ENCODE results near the gene HRH4. TPM values are rescaled to one million over a fixed set of nuclear protein-coding genes. Genes with fewer than 3 reads are reported as not detected.

HRH4 gene
- total RNA-seq, 1 donor from 2014 or later = 0.24 TPM

DNA sequence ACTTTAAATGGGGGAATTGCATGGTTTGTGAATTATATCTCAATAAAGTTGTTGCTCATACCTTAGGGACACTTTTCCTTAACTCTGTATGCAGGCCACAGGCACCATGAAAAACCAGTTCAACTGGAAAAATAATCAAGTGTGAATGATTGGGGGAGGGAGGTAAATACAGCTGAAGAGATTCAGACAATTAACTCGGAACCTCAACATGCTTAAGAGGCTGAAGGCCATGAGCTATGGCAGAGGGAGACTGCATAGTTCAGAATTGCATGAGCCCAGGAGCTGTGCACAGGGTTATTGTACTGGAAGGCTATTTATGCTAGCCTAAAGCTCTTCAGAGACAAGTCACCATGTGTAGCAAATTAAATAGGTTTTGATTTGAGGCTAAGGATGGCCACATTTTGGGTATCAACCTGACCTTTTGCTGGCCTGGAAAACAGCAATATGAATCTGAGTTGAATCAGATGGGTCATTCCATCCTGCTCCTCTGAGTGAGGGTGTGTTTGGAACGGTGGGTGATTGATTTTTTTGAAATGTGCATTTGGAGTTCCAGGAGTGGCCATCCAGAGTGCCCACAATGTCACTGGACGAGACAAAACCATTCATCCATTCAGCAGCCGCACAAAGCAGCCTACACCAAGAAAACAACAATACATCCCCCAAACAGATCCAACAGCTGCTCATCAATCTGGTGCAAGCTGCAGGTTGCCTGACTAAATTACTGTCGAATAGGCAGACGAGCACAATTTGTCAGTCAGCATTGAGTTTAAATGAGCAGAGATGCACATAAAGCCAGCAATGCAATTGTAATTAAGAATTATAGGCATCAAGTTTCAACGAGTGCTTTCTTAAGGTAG is 42.5 kb downstream of the HRH4 start:
- Mint-ChIP-seq H3K9me3 (peaks cover 13% of the 10 kb centered on the region), H3K27ac (no peak overlapping the region), H3K4me1 (ENCODE audit: unreplicated experiment) (peaks cover 9% of the 10 kb centered on the region), H3K36me3 (no peaks in the 10 kb centered on the region), H3K4me3 (no peak overlapping the region), H3K27me3 (no peaks in the 10 kb centered on the region)
- TF ChIP-seq CTCF (conservative IDR thresholded peaks at IDR 0.05) = no peak
- DNase-seq (ENCODE audit: extremely low spot score, unreplicated experiment) = no peak

DNA sequence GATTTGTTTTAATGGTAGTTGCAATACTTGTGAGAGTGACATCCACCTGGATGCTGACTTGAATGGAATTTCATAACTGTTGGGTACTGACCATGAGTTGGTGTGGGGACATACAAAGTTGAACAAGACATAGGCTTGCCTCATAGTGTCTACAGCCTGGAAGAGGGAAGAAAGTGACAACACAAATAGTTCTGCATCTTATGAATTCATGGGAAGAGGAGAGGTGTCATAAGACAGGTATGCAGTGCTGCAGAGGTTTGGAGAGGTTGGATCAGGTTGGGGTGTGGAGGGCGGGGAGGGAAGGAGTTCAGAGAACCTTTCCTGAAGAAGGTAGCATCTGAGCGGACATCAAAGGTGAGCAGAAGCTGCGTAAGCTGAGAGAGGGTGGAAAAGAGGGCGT is 44.0 kb downstream of the HRH4 start:
- H3K9me3 Mint-ChIP-seq = peaks cover 13% of the 10 kb centered on the region

GRCh38 chr18:24506175-24506574 is 45.7 kb downstream of the HRH4 start:
- Mint-ChIP-seq H3K27ac (no peak overlapping the region), H3K36me3 (no peaks in the 10 kb centered on the region), H3K4me3 (no peak overlapping the region), H3K27me3 (no peaks in the 10 kb centered on the region), H3K4me1 (ENCODE audit: unreplicated experiment) (peaks cover 9% of the 10 kb centered on the region), H3K9me3 (peaks cover 2% of the 10 kb centered on the region)
- TF ChIP-seq CTCF (conservative IDR thresholded peaks at IDR 0.05) = no peak
- DNase-seq (ENCODE audit: extremely low spot score, unreplicated experiment) = no peak

More for the DNA sequence above, 44.0 kb downstream of the HRH4 start:
- Mint-ChIP-seq H3K27ac (no peak overlapping the region), H3K36me3 (no peaks in the 10 kb centered on the region), H3K4me1 (ENCODE audit: unreplicated experiment) (peaks cover 9% of the 10 kb centered on the region), H3K4me3 (no peak overlapping the region), H3K27me3 (no peaks in the 10 kb centered on the region)
- no peak for DNase-seq (ENCODE audit: extremely low spot score, unreplicated experiment)
- no peak for TF ChIP-seq CTCF (conservative IDR thresholded peaks at IDR 0.05)

DNA sequence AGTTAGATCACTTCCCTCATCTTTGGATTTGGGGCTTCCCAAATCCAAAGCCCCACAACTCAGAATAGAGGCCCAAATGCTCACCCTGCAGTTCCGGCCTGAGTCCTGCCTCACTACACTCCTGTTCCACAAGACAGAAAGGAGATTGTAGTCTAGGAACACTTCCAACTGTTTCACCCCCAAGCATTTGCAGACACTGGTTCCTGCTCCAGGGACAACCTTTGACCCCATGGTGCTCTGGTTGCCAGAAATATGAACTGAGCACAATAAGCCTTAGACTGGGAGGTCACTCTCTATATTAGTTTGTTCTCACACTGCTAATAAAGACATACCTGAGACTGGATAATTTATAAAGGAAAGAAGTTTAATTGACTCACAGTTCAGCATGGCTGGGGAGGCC is 49.0 kb downstream of the HRH4 start:
- no peaks in the 10 kb centered on the region for H3K9me3 Mint-ChIP-seq
- no peak overlapping the region for H3K27ac Mint-ChIP-seq
- no peaks in the 10 kb centered on the region for H3K36me3 Mint-ChIP-seq
- H3K4me1 Mint-ChIP-seq (ENCODE audit: unreplicated experiment) = no peaks in the 10 kb centered on the region
- H3K4me3 Mint-ChIP-seq = no peak overlapping the region
- TF ChIP-seq CTCF (conservative IDR thresholded peaks at IDR 0.05) = no peak
- DNase-seq (ENCODE audit: extremely low spot score, unreplicated experiment) = no peak
- no peaks in the 10 kb centered on the region for H3K27me3 Mint-ChIP-seq

DNA sequence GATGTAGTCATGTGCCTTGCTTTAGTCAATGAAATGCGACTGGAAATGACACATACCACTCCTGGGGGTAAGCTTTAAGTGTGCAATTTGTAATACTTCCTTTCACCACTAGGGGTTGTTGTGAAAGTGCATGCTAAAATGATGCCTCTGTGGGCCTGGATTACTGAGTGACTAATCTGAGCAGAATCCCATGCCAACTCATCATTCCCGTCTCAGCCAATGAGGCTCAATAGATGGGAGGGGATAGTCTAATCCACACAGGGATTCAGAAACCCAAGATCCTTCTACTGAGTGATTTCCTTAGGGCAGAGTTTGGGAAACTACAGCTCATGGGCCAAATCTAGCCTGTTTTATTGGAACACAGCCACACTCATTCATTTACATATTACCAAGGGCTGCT is 54.0 kb downstream of the HRH4 start:
- Mint-ChIP-seq H3K9me3 (no peaks in the 10 kb centered on the region), H3K27ac (no peak overlapping the region), H3K4me1 (ENCODE audit: unreplicated experiment) (no peaks in the 10 kb centered on the region), H3K4me3 (no peak overlapping the region), H3K36me3 (no peaks in the 10 kb centered on the region), H3K27me3 (no peaks in the 10 kb centered on the region)
- no peak for DNase-seq (ENCODE audit: extremely low spot score, unreplicated experiment)
- peak; percentile 75 for TF ChIP-seq CTCF (conservative IDR thresholded peaks at IDR 0.05)
